ENCODE data around the gene ACSM6. TPM values are rescaled to one million over a fixed set of nuclear protein-coding genes. Genes with fewer than 3 reads are reported as not detected.
"Not testable (repeated sequence)": the region's sequence is repeated elsewhere in the genome, so short reads cannot be mapped to it uniquely, and the experiment has no call there.

The ACSM6 gene
- total RNA-seq = not detected in 2 replicates

GRCh38 chr10:95193944-95194343 lies at the start of gene ACSM6:
Gene ACSM6 (plus strand): TSS chr10:95194238. CDS start chr10:95194486, 248 bp downstream.
- no peak for DNase-seq (ENCODE audit: low read depth in 2 of 2)

GRCh38 chr10:95168694-95169093 lies 25.3 kb upstream of the ACSM6 start:
- DNase-seq (ENCODE audit: low read depth in 2 of 2) = no peak

- no peak for DNase-seq (ENCODE audit: low read depth in 2 of 2)
Observed at GRCh38 chr10:95169522-95169921, 24.5 kb upstream of the ACSM6 start.

- DNase-seq (ENCODE audit: low read depth in 2 of 2) = no peak
Observed at GRCh38 chr10:95170790-95171189, 23.2 kb upstream of the ACSM6 start.

GRCh38 chr10:95171336-95171735 lies 22.7 kb upstream of the ACSM6 start:
- no peak for DNase-seq (ENCODE audit: low read depth in 2 of 2)

- no peak for DNase-seq (ENCODE audit: low read depth in 2 of 2)
Observed at GRCh38 chr10:95172851-95173250, 21.2 kb upstream of the ACSM6 start.

- no peak for DNase-seq (ENCODE audit: low read depth in 2 of 2)
Observed at GRCh38 chr10:95176101-95176500, 17.9 kb upstream of the ACSM6 start.

- DNase-seq (ENCODE audit: low read depth in 2 of 2) = no peak
Observed at GRCh38 chr10:95177429-95177828, 16.6 kb upstream of the ACSM6 start.

- DNase-seq (ENCODE audit: low read depth in 2 of 2) = no peak
Observed at GRCh38 chr10:95178266-95178665, 15.8 kb upstream of the ACSM6 start.

GRCh38 chr10:95178797-95179196 lies 15.2 kb upstream of the ACSM6 start:
- no peak for DNase-seq (ENCODE audit: low read depth in 2 of 2)

GRCh38 chr10:95181726-95182125 lies 12.3 kb upstream of the ACSM6 start:
- peak; percentile 89 to 90 for DNase-seq (ENCODE audit: low read depth in 2 of 2)

GRCh38 chr10:95183271-95184230 lies 10.5 kb upstream of the ACSM6 start:
- DNase-seq (ENCODE audit: low read depth in 2 of 2) = peak; percentile 83 to 85

- no peak for DNase-seq (ENCODE audit: low read depth in 2 of 2)
Observed at GRCh38 chr10:95187617-95188016, 6.4 kb upstream of the ACSM6 start.

GRCh38 chr10:95188593-95188992 lies 5.4 kb upstream of the ACSM6 start:
- DNase-seq (ENCODE audit: low read depth in 2 of 2) = no peak

- no peak for DNase-seq (ENCODE audit: low read depth in 2 of 2)
Observed at GRCh38 chr10:95196046-95196445, 2.0 kb downstream of the ACSM6 start.

- peak in 1 of 2 donors; percentile 52 for DNase-seq (ENCODE audit: low read depth in 2 of 2)
Observed at GRCh38 chr10:95201736-95202135, 7.7 kb downstream of the ACSM6 start.

GRCh38 chr10:95202865-95203264 lies 8.8 kb downstream of the ACSM6 start:
- DNase-seq (ENCODE audit: low read depth in 2 of 2) = not testable (repeated sequence)

GRCh38 chr10:95208702-95209391 lies 14.8 kb downstream of the ACSM6 start:
- peak; percentile 17 to 35 for DNase-seq (ENCODE audit: low read depth in 2 of 2)

- DNase-seq (ENCODE audit: low read depth in 2 of 2) = no peak
Observed at GRCh38 chr10:95209509-95210127, 15.6 kb downstream of the ACSM6 start.

- DNase-seq (ENCODE audit: low read depth in 2 of 2) = no peak
Observed at GRCh38 chr10:95211606-95212279, 17.7 kb downstream of the ACSM6 start.

- no peak for DNase-seq (ENCODE audit: low read depth in 2 of 2)
Observed at GRCh38 chr10:95214369-95214768, 20.3 kb downstream of the ACSM6 start.

All from lung microvascular endothelial cell (primary cell).